ENCODE results near the gene CHAF1B.

CHAF1B gene

DNA sequence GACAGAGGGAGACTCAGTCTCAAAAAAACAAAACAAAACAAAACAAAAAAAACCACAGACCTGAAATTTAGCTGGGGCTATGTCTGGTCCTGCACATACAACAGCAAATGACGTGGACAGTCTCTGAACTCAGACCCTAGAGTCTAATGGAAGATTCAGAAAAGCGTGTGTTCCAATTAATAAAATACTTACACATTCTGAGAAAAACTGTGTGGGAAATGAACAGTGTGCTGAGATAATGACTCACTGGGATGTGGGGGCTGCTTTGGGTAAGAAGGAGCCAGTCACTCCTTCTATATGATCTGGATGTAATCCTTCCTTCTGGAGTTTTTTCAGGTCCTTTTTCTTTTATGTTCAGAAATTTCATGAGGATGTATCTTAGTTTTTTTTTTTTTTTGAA lies 65.3 kb downstream of the CHAF1B start:
- TF ChIP-seq CTCF (IDR thresholded peaks at IDR 0.05; ENCODE audit: extremely low read depth, insufficient read depth, missing control alignments) = no peak
- in situ Hi-C loops (cut with MboI; ENCODE audit: low pct_unique_long_range_greater_than_20kb, low sequenced_read_pairs, unreplicated experiment) = no loop called here
- DNase-seq (ENCODE audit: low spot score) = no peak

- no peak for DNase-seq (ENCODE audit: low spot score)
- no peak for TF ChIP-seq CTCF (IDR thresholded peaks at IDR 0.05; ENCODE audit: extremely low read depth, insufficient read depth, missing control alignments)
- in situ Hi-C loops (cut with MboI; ENCODE audit: low pct_unique_long_range_greater_than_20kb, low sequenced_read_pairs, unreplicated experiment) = no loop called here
These were observed 66.3 kb downstream of the CHAF1B start for GRCh38 chr21:36451506-36451905.

DNA sequence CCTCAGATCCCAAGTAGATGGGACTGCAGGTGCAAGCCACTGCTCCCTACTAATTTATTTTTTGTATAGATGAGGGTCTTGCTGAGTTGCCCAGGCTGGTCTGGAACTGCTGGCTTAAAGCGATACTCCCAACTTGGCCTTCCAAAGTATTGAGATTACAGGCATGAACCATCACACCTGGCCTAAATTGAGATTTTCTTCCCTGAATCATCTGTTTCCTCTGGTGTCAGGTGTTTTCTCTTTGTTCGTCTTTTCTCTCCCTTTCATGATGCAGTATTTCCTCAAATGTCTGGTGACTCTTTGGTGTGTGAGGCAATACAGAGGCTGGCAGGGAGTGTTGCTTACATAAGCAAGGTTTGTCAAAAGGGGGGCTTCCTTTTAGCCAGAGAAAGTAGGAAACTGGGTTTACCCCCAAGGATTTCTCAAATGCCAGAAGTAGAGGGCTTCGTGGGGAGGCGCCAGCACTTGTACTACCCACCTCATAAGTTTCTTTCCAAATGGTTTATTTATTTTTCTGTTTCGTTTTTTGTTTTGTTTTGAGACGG lies 67.2 kb downstream of the CHAF1B start:
- in situ Hi-C loops (cut with MboI; ENCODE audit: low pct_unique_long_range_greater_than_20kb, low sequenced_read_pairs, unreplicated experiment) = no loop called here
- TF ChIP-seq CTCF (IDR thresholded peaks at IDR 0.05; ENCODE audit: extremely low read depth, insufficient read depth, missing control alignments) = no peak
- no peak for DNase-seq (ENCODE audit: low spot score)

DNA sequence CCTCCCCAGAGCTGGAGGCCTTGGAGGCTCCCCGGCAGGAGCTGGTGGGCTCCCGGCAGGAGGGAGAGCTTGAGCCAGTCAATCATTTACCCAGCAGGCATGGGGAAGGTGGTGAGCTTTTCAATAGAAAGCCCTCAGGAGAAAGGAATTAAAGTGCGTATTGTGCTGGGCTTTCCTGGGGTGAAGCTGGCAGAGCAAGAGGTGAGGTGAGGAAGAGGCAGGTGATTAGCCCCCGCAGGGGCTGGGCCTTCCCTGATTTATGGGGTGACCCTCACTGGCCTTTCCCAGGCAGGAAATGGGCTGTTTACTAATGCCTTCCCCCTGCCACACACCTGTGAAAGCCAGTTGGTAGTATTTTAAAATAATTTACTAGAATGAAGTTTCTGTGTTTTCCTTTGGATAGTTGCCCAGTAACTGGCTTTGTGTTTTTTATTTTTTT lies 68.9 kb downstream of the CHAF1B start:
- in situ Hi-C loops (cut with MboI; ENCODE audit: low pct_unique_long_range_greater_than_20kb, low sequenced_read_pairs, unreplicated experiment) = no loop called here
- DNase-seq (ENCODE audit: low spot score) = no peak
- no peak for TF ChIP-seq CTCF (IDR thresholded peaks at IDR 0.05; ENCODE audit: extremely low read depth, insufficient read depth, missing control alignments)

GRCh38 chr21:36454706-36455105 lies 69.5 kb downstream of the CHAF1B start:
- TF ChIP-seq CTCF (IDR thresholded peaks at IDR 0.05; ENCODE audit: extremely low read depth, insufficient read depth, missing control alignments) = no peak
- in situ Hi-C loops (cut with MboI; ENCODE audit: low pct_unique_long_range_greater_than_20kb, low sequenced_read_pairs, unreplicated experiment) = no loop called here
- no peak for DNase-seq (ENCODE audit: low spot score)

DNA sequence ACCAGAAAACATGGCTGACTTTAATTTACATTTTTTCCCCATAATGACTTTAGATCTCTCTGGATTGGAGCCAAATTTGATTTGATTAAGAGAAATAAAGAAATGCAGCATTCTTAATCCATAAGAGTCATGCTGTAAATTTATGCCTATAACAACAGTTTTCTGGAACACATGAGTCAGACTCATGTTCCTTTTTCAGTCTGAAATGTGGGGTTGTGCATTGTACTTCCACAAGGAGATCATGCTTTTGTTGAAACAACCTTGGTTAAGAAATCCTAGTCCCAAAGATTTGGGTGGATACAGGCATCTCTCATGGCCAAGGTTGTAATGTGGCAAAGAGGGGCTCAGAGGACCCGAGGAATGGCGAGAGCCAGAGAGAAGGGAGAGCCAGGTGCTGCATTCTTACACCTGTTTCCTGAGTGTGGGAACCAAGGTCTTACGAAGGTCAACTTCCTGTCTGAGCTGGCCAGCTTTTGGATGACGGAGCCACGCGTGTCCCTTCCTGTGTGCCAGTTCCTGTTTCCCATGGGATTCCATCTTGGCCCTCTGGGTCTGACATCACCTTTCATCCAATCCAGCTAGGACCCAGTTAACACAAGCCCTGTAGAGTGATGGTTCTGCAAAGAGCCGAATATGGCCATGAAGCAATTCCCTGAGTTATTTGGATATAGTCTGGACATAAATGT lies 71.7 kb downstream of the CHAF1B start:
- TF ChIP-seq CTCF (IDR thresholded peaks at IDR 0.05; ENCODE audit: extremely low read depth, insufficient read depth, missing control alignments) = no peak
- in situ Hi-C loops (cut with MboI; ENCODE audit: low pct_unique_long_range_greater_than_20kb, low sequenced_read_pairs, unreplicated experiment) = no loop called here
- no peak for DNase-seq (ENCODE audit: low spot score)

All from GM13977 (cell line).